Right lung (tissue), 10 donors: ENCODE results near the gene PLCH1. TPM values are rescaled to one million over a fixed set of nuclear protein-coding genes. Genes with fewer than 3 reads are reported as not detected.
A peak's percentile ranks its signal among the peaks of the same experiment; 100 is the strongest.

Source experiments
- DNase-seq, 2 donors: peaks; one replicate each; pipeline ENCODE4 v3.0.0-alpha.2; 2013
- long read RNA-seq, 8 donors: transcript quantifications; one replicate each; lab custom pipeline, GENCODE V29; 2026
- polyA plus RNA-seq, 5 donors: library from polyadenylated mRNA; unstranded; fragments of 120-200 nt; gene quantifications; one replicate each; pipeline versions ENCODE4 v1.2.1 to v1.2.3, GENCODE V29; 2013; ENCODE audit warnings: inconsistent platforms in 1 of 5, low replicate concordance in 1 of 5; ENCODE audit not compliant: insufficient read length in 5 of 5, insufficient read depth in 1 of 5

The PLCH1 gene, protein sequence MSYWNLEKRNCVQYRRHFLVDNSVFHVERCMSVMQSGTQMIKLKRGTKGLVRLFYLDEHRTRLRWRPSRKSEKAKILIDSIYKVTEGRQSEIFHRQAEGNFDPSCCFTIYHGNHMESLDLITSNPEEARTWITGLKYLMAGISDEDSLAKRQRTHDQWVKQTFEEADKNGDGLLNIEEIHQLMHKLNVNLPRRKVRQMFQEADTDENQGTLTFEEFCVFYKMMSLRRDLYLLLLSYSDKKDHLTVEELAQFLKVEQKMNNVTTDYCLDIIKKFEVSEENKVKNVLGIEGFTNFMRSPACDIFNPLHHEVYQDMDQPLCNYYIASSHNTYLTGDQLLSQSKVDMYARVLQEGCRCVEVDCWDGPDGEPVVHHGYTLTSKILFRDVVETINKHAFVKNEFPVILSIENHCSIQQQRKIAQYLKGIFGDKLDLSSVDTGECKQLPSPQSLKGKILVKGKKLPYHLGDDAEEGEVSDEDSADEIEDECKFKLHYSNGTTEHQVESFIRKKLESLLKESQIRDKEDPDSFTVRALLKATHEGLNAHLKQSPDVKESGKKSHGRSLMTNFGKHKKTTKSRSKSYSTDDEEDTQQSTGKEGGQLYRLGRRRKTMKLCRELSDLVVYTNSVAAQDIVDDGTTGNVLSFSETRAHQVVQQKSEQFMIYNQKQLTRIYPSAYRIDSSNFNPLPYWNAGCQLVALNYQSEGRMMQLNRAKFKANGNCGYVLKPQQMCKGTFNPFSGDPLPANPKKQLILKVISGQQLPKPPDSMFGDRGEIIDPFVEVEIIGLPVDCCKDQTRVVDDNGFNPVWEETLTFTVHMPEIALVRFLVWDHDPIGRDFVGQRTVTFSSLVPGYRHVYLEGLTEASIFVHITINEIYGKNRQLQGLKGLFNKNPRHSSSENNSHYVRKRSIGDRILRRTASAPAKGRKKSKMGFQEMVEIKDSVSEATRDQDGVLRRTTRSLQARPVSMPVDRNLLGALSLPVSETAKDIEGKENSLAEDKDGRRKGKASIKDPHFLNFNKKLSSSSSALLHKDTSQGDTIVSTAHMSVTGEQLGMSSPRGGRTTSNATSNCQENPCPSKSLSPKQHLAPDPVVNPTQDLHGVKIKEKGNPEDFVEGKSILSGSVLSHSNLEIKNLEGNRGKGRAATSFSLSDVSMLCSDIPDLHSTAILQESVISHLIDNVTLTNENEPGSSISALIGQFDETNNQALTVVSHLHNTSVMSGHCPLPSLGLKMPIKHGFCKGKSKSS (N-terminal part only)
- polyA plus RNA-seq, result 10 to 100 TPM; 17.2 to 29.5 (median 23.2) TPM
- long read RNA-seq, donor 1, full-length matches to known transcripts, result 1 of 1 reads
- long read RNA-seq, donor 1, partial matches to known transcripts, result 0 of 1 reads
- long read RNA-seq, donor 1, other reads (novel, unspliced or antisense), result 0 of 1 reads
- long read RNA-seq, donor 2, result 0 reads
- long read RNA-seq, donor 3, result 0 reads
- long read RNA-seq, donor 4, full-length matches to known transcripts, result 1 of 1 reads
- long read RNA-seq, donor 4, partial matches to known transcripts, result 0 of 1 reads
- long read RNA-seq, donor 4, other reads (novel, unspliced or antisense), result 0 of 1 reads
- long read RNA-seq, donor 5, result 0 reads
- long read RNA-seq, donor 6, result 0 reads
- long read RNA-seq, donor 7, result 0 reads
- long read RNA-seq, donor 8, result 0 reads

DNA sequence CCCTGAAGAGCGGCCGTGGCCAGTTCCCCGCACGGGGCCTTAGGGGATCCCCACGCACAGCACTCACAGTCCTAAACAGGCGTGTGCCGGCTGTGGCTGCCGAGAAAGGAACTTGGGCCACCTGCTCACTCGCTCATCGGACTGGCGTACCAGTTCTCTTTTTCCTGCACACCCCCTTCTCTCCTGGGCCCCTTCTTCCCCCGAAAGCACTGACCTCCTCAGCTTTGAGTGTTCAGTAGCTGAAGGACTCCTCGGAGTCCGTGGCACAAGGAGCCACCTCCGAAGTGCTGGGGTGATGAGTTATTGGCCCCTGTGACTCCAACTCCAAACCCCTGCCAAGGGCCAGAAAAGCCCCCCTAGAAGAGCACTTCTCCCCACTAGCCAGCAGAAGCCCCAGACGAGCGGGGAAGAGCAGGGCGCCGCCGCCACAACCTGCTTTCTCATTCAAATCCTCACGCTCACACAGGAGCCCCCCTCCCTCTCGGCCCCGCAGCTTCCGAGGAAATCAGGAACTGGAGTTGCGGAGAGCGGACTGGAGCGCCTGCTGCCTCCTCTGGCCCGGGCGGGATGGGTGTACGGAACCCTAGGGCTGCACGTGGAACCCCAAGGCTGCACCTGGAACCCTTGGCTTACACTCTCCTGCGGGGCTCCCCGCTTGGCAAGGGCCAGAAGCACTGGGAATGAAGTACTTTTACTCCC is at the start of gene PLCH1:
Gene PLCH1 (minus strand): TSS at position 446 of the 699 bp plus-strand sequence. CDS start 40,847 bp downstream, outside the sequence.
- DNase-seq, result peak in 1 of 2 donors; percentile 46

DNA sequence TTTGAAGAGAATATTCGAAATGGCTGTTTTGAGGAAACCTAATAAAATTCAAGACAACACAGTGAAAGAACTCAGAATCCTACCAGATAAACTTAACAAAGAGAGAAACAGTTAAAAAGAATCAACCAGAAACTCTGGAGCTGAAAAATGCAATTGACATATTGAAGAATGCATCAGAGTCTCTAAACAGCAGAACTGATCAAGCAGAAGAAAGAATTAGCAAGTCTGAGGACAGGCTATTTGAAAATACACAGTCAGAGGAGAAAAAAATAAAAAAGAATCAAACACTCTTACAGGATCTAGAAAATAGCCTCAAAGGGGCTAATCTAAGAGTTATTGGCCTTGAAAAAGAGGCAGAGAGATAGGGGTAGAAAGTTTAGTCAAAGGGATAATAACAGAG is 47.7 kb upstream of the PLCH1 start:
- no peak for DNase-seq

DNA sequence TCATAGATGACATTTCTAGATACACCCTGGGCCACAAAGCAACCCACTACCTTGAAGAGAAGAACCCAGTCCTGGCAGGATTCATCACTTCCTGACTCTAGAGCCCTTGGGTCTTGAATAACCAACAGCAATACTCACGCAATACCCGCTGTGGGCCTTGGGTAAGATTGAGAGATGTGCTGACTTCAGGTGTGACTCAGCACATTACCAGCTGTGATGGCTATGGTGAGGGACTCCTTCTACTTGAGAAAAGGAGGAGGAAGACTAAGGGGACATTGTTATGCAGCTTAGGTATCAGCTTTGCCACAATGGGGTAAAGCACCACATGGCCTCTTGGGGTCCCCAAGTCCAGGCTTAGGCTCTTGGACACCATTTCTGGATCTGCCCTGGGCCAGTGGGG is 46.3 kb upstream of the PLCH1 start:
- DNase-seq, result no peak

DNA sequence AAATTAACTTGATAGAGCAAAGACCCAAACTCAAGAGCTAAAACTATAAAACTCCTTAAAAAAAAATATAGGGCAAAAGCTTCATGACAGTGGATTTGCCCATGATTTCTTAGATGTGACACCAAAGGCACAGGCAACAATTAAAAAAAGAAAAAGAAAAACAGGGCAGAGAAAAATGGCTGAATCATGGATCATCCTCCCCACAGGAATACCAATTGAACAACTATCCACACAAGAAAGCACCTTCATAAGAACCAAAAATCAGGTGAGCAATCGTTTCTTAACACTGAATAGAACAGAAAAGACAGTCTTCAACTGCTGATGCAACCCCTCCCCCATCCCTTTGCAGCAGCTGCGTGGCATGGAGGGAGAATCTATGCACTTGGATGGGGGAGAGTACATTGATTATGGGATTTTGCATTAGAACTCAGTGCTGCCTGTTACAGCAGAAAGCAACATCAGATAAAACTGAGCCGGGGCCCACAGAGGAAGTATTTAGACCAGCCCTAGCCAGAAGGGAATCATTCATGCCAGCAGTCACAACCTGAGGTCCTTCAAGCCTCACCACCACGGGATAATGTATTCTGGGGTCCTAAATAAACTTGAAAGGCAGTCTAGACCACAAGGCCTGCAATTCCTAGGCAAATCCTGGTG is 45.5 kb upstream of the PLCH1 start:
- DNase-seq, result no peak

DNA sequence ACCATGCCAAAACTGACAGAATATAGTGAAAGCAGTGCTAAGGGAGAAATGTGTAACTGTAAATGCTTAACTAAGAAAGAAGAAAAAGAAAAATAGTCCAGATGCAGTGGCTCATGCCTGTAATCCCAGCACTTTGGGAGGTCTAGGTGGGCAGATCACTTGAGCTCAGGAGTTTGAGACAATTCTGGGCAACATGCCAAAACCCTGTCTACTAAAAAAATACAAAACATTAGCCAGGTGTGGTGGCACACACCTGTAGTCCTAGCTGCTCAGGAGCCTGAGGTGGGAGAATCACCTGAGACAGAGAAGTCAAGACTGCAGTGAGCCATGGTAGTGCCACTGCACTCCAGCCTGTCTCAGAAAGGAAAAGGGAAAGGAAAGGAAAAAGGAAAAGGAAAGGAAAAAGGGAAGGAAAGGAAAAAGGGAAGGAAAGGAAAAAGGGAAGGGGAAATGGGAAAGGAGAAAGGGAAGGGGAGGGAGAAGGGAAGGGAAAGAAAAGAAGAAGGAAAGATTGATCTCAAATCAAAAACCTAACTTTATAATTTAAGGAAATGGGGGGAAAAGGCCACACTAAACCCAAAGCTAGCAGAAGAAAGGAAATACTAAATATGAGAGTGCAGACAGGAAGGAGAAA is 40.9 kb upstream of the PLCH1 start:
- DNase-seq, result no peak

DNA sequence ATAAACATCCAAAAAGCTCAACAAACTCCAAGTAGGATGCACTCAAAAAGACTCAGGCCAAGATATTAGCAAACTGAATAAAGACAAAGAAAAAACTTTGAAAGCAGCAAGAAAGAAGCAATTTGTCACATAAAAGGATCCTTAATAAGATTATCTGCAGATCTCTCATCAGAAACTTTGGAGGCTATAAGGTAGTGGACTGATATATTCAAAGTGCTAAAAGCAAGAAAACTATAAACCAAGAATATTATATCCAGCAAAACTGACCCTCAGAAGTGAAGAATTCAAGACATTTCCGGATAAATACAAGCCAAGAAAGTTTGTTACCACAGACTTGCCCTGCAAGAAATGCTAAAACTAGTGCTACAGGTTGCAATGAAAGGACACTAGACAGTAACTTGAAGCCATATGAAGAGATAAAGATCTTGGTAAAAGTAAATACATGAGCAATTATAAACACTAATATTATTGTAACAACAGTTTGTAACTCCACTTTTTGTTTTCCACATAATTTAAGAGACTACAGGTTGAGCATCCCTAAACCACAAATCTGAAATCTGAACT is 37.6 kb upstream of the PLCH1 start:
- no peak for DNase-seq

DNA sequence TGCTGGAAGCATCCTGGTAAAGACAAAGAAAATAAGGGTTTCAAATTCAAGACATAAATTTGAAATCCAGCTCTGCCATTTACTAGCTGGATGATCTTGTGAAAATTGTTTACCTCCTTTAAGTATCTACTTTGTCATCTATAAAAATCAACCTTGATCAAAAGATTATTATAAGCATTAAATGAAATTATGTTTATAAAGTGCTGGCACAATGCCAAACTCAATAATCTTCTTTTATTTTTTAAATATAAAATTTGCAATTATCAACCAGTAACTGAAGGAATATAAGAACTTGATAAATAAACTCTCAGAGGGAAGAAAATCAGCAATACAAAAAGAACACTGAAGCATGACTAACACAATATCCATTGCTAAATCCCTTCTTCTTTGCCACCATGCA is 35.4 kb upstream of the PLCH1 start:
- no peak for DNase-seq

DNA sequence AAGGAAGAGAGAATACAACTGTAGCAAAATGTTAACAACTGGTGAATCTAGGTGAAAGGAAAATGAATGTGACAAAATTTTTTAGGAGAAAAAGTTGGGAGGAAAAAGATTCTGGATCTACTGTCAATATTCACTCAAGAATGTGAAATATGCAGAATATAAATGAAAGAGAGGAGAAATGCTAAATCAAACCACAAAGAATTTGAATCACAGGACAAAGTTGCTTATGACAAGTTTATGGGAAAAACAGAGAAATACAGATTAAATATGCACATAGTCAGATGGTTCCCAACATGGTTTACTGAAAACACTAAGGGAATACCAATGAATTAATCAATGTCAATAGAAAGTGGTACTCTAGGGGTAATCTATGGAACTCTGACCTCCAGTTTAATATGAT is 33.6 kb upstream of the PLCH1 start:
- DNase-seq, result no peak

DNA sequence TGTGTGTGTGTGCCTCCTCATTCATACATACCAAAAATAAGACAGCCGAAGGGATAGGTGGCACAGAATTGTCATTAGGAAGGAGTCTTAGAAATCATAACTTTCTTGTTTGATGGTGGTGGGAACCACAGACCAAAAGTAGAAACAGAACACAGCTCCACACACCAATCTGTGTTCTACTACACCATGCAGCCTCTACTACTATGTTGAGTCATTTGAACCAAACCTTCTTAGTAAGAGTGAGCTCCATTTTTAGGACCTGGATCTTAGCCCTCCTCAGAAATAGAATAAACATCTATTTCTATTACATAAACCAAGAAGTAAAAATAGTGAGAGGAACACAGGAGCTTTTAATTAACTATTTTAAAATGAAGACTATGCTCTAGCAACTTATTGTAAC is 27.9 kb upstream of the PLCH1 start:
- peak in 1 of 2 donors; percentile 4 for DNase-seq

DNA sequence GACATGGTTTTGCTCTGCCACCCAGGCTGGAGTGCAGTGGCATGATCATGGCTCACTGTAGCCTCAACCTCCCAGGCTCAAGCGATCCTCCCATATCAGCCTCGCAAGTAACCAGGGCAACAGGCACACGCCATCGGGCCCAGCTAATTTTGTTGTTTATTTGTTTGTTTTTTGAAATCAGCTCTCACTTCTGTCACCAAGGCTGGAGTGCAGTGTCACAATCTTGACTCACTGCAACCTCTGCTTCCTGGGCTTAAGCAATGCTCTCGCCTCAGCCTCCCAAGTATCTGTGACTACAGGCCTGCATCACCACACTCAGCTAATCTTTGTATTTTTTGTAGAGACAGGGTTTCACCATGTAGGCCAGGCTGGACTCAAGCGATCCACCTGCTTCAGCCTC is 26.3 kb upstream of the PLCH1 start:
- DNase-seq, result no peak

DNA sequence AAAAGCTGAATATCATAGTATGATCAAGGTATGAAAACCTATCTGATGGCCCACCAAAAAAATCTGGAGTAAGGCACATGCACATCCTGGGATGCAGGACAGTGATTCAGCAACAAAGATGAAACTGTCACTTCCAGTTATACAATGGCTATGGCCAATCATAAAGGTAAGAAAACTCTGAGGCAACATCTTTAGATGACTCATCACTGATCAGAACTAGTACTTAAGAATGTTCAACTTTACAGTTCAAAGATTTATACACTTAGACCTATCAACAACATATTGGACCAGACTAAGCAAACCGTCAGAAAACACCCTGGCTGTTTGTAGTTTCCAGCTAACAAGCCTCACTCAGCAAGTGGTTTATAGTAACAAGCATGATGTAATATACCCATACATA is 21.3 kb upstream of the PLCH1 start:
- no peak for DNase-seq

DNA sequence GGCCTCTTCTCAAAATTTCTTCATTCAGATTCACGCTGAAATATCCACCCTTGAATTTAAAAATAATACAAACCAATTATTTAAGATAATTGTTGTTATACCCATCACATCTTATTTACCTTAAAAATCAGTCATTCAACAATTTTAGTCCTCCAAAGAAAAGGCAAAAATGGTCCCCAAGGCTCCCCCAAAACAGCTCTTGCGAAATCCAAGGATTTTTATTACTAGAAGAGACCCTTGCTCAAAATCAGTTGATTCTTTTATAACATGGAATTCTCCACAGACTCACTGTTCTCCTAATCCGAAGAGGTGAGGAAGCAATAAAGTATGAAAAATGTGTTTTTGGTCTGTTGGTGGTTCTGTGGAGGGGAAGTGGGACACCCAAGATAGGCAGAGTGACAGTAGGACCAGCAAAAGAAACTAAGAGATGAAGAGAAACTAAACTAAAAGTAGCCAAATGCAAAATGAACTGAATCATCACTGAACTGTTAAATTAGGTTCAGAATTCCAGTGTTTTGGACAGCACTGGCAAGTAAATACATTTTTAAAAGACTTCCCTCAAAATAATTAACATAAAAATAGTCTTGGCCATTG is 19.1 kb upstream of the PLCH1 start:
- no peak for DNase-seq

DNA sequence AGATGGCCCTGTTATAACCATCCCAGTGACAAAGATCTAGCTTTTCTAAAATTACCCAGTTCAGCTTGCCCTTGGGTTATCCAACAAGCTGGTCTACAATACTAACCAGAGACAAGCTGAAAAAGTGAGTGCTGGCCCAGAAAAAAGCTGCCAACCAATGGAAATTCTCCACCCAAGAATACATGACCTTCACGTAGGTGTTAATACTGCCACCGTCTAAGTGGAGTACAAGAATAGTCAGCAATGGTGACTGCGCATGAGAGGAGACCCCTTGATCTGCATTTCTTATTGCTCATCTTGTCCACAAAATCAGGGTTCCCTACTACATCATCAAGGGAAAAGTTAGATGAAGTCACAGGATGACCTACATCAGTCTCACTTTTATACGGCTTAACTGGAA is 15.8 kb upstream of the PLCH1 start:
- DNase-seq, result no peak

DNA sequence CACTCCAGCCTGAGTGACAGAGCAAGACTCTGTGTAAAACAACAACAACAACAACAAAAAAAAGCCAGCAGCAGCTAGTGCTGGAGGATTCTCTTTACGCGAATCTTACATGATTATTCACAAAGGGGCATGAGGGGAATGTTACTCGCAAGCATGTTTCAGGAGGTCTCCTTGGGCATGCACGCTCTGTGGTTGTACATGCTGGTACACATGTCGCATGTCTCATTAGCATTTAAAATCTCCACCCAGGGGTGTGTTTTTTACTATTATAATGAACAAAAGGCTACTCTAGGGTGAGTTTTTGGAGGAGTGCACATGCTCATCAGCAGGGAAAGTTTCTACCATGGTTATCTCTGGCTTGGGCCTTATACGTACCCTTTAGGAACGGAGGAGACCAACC is 12.7 kb upstream of the PLCH1 start:
- no peak for DNase-seq

DNA sequence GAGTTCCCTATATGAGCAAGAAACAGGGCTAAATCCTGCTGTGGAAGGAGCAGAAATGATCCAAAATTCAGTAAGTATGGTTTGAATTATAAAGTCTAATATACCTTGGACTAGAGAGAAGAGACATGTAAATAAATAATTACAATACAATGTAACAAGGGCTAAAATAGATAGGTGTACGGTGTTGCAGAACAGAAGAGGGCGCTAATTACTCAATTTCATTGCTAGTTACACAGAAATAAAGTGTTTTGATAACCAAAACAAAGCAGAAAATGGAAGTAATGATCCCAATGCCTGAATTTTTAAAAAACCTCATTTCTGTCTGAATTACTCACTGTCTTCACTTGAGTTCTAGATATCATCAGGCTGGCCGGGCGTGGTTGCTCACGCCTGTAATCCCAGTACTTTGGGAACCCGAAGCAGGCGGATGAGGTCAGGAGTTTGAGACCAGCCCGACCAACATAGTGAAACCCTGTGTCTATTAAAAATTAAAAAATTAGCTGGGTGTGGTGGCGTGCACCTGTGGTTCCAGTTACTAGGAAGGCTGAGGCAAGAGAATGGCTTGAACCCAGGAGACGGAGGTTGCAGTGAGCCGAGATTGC is 8.3 kb upstream of the PLCH1 start:
- DNase-seq, result no peak

DNA sequence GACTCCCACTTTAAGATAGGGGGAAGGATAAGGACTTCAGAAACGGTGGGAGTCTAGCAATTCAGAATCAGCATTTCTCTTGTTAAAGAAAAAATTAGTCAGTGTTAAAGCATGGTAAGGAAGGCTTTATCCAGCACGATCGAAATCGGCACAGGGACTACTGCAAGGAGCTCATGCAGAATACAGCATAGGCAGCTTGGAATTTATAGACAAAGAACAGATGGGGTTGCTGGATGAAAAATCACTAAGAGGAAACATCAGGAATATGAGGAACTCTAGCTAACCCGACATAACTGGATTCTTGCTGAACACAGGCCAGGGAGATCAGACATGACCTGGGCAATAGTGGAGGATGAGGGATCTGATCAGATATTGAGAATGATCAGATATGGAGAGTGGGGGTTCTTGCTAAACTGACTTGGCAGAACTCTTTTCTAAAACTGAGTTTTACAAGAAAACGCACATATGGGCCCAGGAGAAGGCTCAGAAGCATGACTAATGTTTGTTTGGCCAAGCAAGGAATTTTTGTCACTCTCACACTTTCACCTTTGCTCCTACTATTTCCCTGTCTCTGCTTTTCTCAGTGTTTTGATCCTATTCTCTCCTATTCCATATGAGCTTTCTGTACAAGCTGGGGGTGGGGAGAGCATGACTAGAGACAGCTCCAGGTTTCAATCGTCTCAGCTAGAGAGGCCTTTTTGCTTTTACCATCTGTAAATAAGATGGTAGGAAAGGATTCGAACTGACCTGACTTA is 3.9 kb upstream of the PLCH1 start:
- no peak for DNase-seq

DNA sequence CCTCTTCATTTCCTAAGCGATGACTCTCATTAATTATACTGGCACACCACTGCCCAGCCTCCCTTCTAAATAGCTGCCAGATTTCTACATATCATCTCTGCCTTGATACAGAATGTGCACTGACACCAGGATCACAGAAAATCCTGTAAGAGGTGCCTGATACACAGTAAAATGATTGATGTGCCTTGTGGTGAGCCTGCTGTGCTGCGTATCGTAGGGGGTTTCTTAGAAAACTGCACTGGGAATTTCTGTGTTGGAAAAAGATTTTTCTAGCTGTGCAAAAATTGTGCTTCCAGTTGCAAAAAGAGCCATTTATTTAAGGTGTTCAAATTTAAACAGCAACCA is 3.0 kb upstream of the PLCH1 start:
- no peak for DNase-seq
